CD14-positive monocyte (primary cell): ENCODE data around the gene B4GALT6. TPM values are rescaled to one million over a fixed set of nuclear protein-coding genes. Genes with fewer than 3 reads are reported as not detected.

ENCODE experiments used
- DNase-seq, 3 donors: peaks; one replicate each; pipeline ENCODE4 v3.0.0-alpha.2; 2011 to 2022
- H2AFZ ChIP-seq: 2 replicates; pipeline ENCODE4 v1.6.0; 2012; ENCODE audit warnings: mild to moderate bottlenecking, low read depth, low read length, inconsistent platforms; ENCODE audit not compliant: insufficient read depth, poor library complexity, severe bottlenecking
- H3K27ac ChIP-seq, 2 donors: 1 replicate in 1 of 2; 2 replicates in 1 of 2; pipeline ENCODE4 v1.5.1; 2012 to 2013; ENCODE audit warnings: low read length in 2 of 2, control low read depth in 1 of 2, inconsistent platforms in 1 of 2, low read depth in 1 of 2, mild to moderate bottlenecking in 1 of 2
- H3K27me3 ChIP-seq, 2 donors: one replicate each; pipeline versions ENCODE4 v1.6.0 to v1.6.1; 2011 to 2013; ENCODE audit warnings: low read length in 2 of 2; ENCODE audit not compliant: control insufficient read depth in 2 of 2, insufficient read depth in 2 of 2
- H3K36me3 ChIP-seq, 2 donors: replicated peaks in 1 of 2; 1 replicate in 1 of 2; 2 replicates in 1 of 2; pipeline versions ENCODE4 v1.5.1 to v1.6.1; 2012 to 2013; ENCODE audit warnings: low read length in 2 of 2, control low read depth in 1 of 2, inconsistent platforms in 1 of 2, mild to moderate bottlenecking in 1 of 2; ENCODE audit not compliant: insufficient read depth in 2 of 2, control insufficient read depth in 1 of 2
- H3K4me1 ChIP-seq, 2 donors: 1 replicate in 1 of 2; 2 replicates in 1 of 2; pipeline versions ENCODE4 v1.5.1 to v1.6.1; 2012 to 2013; ENCODE audit warnings: low read length in 2 of 2, control low read depth in 1 of 2, inconsistent platforms in 1 of 2, mild to moderate bottlenecking in 1 of 2, moderate library complexity in 1 of 2; ENCODE audit not compliant: insufficient read depth in 2 of 2, control insufficient read depth in 1 of 2
- H3K4me2 ChIP-seq: replicated peaks from 2 replicates; pipeline ENCODE3; 2012; ENCODE audit warnings: low read length, moderate library complexity, mild to moderate bottlenecking; ENCODE audit not compliant: poor library complexity, severe bottlenecking; ENCODE audit errors: extremely low read depth
- H3K4me3 ChIP-seq, 3 experiments: fragments of 200-600 bp in 1 of 3; sonication (generic) in 1 of 3; replicated peaks in 1 of 3; 1 replicate in 2 of 3; 2 replicates in 1 of 3; pipeline ENCODE4 v1.5.1; 2011 to 2013; ENCODE audit warnings: low read length in 3 of 3, mild to moderate bottlenecking in 3 of 3, control low read depth in 2 of 3, low read depth in 2 of 3, inconsistent platforms in 1 of 3, moderate library complexity in 1 of 3
- H3K79me2 ChIP-seq: 2 replicates; pipeline ENCODE4 v1.6.0; 2012; ENCODE audit warnings: mild to moderate bottlenecking, control low read depth, inconsistent platforms, low read length, moderate library complexity; ENCODE audit not compliant: insufficient read depth
- H3K9ac ChIP-seq: 2 replicates; pipeline ENCODE4 v1.6.0; 2017; ENCODE audit warnings: low read length, mild to moderate bottlenecking; ENCODE audit not compliant: insufficient read depth, poor library complexity, severe bottlenecking
- H3K9me3 ChIP-seq, 2 donors: replicated peaks in 1 of 2; 1 replicate in 1 of 2; 2 replicates in 1 of 2; pipeline versions ENCODE4 v1.5.1 to v1.6.1; 2012 to 2013; ENCODE audit warnings: low read length in 2 of 2, control low read depth in 1 of 2; ENCODE audit not compliant: control insufficient read depth in 1 of 2, insufficient read depth in 1 of 2
- H4K20me1 ChIP-seq: 2 replicates; pipeline ENCODE4 v1.6.0; 2012; ENCODE audit warnings: mild to moderate bottlenecking, low read length, control low read depth, moderate library complexity; ENCODE audit not compliant: insufficient read depth
- H3K27ac Mint-ChIP-seq, 7 donors: one replicate each; pipeline ENCODE4 v1.8.0; 2020; ENCODE audit warnings: mild to moderate bottlenecking in 7 of 7, mixed read lengths in 7 of 7, moderate library complexity in 6 of 7, inconsistent platforms in 2 of 7
- H3K27me3 Mint-ChIP-seq, 3 donors: one replicate each; pipeline ENCODE4 v1.8.0; 2021 to 2022; ENCODE audit warnings: low read depth in 3 of 3, mild to moderate bottlenecking in 3 of 3, mixed read lengths in 3 of 3, moderate library complexity in 3 of 3, inconsistent platforms in 1 of 3
- H3K36me3 Mint-ChIP-seq, 2 donors: one replicate each; pipeline ENCODE4 v1.8.0; 2020; ENCODE audit warnings: mixed read lengths in 2 of 2, inconsistent platforms in 1 of 2, mild to moderate bottlenecking in 1 of 2
- H3K4me1 Mint-ChIP-seq: one replicate; pipeline ENCODE4 v1.8.0; 2020; ENCODE audit warnings: mild to moderate bottlenecking, mixed read lengths
- H3K4me3 Mint-ChIP-seq, 2 donors: one replicate each; pipeline ENCODE4 v1.8.0; 2020; ENCODE audit warnings: mild to moderate bottlenecking in 2 of 2, mixed read lengths in 2 of 2, moderate library complexity in 1 of 2
- H3K9me3 Mint-ChIP-seq, 7 donors: one replicate each; pipeline ENCODE4 v1.8.0; 2020 to 2022; ENCODE audit warnings: mixed read lengths in 7 of 7, mild to moderate bottlenecking in 6 of 7, moderate library complexity in 6 of 7, inconsistent platforms in 2 of 7
- WGBS: methylation state at CpG from one replicate; pipeline ENCODE4 v1.1.5; 2013; ENCODE audit warnings: missing lambda C conversion rate; ENCODE audit not compliant: insufficient coverage; 5-methylcytosine and 5-hydroxymethylcytosine counted together
- intact Hi-C, 2 donors: fragments of 100-400 bp; cut with micrococcal nuclease; formaldehyde crosslinking; loops; one replicate each; pipeline versions ENCODE4 v1.15.0 to v1.15.1; 2023
- polyA plus RNA-seq, 3 donors: library from polyadenylated mRNA; depleted of rRNA in 1 of 3; unstranded in 2 of 3; stranded (reverse) in 1 of 3; fragments of 300-500 nt in 2 of 3; fragments of >200 nt in 1 of 3; fragmentation: Illumina TruSeq in 2 of 3; gene quantifications; 1 replicate in 2 of 3; 2 replicates in 1 of 3; pipeline ENCODE4 v1.2.3, GENCODE V29; 2012 to 2021
- TF ChIP-seq, protein P1 (sequence below): fragments of 200-600 bp; IDR thresholded peaks from one replicate; pipeline ENCODE4 v1.8.0; 2022; ENCODE audit warnings: antibody characterized with exemption, mild to moderate bottlenecking

The B4GALT6 gene
- polyA plus RNA-seq, 3 donors = 0.09 to 0.68 (median 0.12) TPM

DNA sequence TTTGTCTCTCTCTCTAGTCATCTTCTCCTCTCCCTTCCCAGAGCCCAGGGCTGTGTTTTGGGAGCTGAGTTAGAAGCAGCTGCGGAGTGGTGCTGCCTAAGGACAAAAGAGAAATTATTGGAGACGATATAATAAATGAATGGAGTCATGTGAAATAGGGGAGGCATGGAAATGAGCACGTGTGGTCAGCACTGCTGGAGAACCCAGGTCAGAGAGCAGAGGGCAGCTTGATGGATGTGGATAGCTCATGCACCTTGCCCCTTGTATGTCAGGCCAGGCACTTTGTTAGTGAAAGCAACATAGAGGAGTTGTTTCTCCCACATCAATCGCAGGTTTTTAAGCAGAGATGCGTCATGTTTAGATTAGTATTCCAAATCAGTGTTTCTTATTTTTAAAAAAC, 77.0 kb downstream of the B4GALT6 start:
- TF ChIP-seq, protein P1, sequence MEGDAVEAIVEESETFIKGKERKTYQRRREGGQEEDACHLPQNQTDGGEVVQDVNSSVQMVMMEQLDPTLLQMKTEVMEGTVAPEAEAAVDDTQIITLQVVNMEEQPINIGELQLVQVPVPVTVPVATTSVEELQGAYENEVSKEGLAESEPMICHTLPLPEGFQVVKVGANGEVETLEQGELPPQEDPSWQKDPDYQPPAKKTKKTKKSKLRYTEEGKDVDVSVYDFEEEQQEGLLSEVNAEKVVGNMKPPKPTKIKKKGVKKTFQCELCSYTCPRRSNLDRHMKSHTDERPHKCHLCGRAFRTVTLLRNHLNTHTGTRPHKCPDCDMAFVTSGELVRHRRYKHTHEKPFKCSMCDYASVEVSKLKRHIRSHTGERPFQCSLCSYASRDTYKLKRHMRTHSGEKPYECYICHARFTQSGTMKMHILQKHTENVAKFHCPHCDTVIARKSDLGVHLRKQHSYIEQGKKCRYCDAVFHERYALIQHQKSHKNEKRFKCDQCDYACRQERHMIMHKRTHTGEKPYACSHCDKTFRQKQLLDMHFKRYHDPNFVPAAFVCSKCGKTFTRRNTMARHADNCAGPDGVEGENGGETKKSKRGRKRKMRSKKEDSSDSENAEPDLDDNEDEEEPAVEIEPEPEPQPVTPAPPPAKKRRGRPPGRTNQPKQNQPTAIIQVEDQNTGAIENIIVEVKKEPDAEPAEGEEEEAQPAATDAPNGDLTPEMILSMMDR = no peak
- Histone ChIP-seq H3K27ac (no peak overlapping the region), H3K4me3 (no peak overlapping the region), H4K20me1 (no peaks in the 10 kb centered on the region), H3K4me1 (no peaks in the 10 kb centered on the region), H3K9me3 (no peaks in the 10 kb centered on the region), H3K79me2 (no peaks in the 10 kb centered on the region), H3K36me3 (no peaks in the 10 kb centered on the region), H3K4me2 (no peak overlapping the region), H3K9ac (no peak overlapping the region), H3K27me3 (no peaks in the 10 kb centered on the region), H2AFZ (no peak overlapping the region)
- peaks cover 0 to 3% (median 0%) of the 10 kb centered on the region in 7 donors for H3K9me3 Mint-ChIP-seq
- 87% methylated on average over 3 of the region's 5 CpGs for WGBS
- intact Hi-C loops = no loop called here
- DNase-seq = no peak
- H3K4me1 Mint-ChIP-seq = no peaks in the 10 kb centered on the region
- H3K36me3 Mint-ChIP-seq = no peaks in the 10 kb centered on the region
- H3K4me3 Mint-ChIP-seq = no peak overlapping the region
- no peak overlapping the region for H3K27ac Mint-ChIP-seq
- peaks cover 0 to 3% (median 2%) of the 10 kb centered on the region in 3 donors for H3K27me3 Mint-ChIP-seq

DNA sequence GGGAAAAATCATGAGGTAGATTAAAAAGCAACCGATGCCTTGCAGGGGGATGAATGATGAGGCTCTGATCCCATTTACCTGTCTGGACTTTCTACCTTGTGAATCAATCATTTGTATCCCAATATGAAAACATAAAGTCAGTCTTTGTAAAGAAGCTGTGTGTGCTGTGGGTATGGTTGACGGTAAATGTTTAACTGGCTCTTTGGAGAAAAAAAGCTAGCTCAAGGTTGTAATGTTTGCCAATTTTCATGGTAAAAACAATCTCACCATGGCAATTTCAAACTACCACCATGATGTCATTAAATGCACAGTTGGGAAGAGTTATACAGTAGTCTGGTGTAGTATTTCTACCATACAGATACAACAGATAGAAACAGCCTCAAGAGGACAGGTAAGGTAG, 78.1 kb downstream of the B4GALT6 start:
- Histone ChIP-seq H3K4me3 (no peak overlapping the region), H3K4me2 (no peak overlapping the region), H3K4me1 (no peaks in the 10 kb centered on the region), H3K27ac (no peak overlapping the region), H3K79me2 (no peaks in the 10 kb centered on the region), H3K27me3 (no peaks in the 10 kb centered on the region), H3K9me3 (no peaks in the 10 kb centered on the region), H4K20me1 (no peaks in the 10 kb centered on the region), H3K9ac (no peak overlapping the region), H2AFZ (no peak overlapping the region), H3K36me3 (no peaks in the 10 kb centered on the region)
- H3K4me1 Mint-ChIP-seq = no peaks in the 10 kb centered on the region
- no peak for DNase-seq
- peaks cover 0 to 3% (median 0%) of the 10 kb centered on the region in 7 donors for H3K9me3 Mint-ChIP-seq
- peaks cover 0 to 3% (median 2%) of the 10 kb centered on the region in 3 donors for H3K27me3 Mint-ChIP-seq
- H3K27ac Mint-ChIP-seq = no peak overlapping the region
- H3K4me3 Mint-ChIP-seq = no peak overlapping the region
- no peaks in the 10 kb centered on the region for H3K36me3 Mint-ChIP-seq
- intact Hi-C loops = no loop called here
- TF ChIP-seq, protein P1 = no peak
- WGBS = no CpG with 5 or more reads among the region's 2 CpGs
